GM12872 (cell line): ENCODE results near the gene SERINC5.

Experiments used
- TF ChIP-seq, protein P1 (sequence below): IDR thresholded peaks from 3 replicates; pipeline ENCODE4 v1.5.1; 2011; ENCODE audit warnings: low read depth, mild to moderate bottlenecking, low read length, moderate library complexity; ENCODE audit not compliant: insufficient read depth

Gene SERINC5

DNA sequence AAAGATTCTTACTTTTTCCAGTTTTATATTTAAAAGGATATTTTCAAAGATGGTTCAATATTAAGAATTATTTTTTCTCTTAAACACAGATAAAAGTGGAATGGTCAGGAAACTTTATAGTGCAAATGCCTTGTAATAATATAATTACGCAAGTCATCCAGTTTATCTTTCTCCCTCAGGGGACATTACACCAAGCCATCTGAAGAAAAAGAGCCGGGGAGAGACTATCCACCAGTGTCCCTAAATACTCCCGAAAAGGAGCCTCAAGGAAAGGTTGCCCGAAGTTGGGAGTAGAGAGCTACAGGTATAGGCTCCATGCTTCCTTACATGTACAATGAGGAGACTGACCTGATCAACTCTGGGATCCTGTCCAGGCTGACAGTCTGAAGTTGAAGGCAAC, 101.1 kb downstream of the SERINC5 start:
- TF ChIP-seq, protein P1, sequence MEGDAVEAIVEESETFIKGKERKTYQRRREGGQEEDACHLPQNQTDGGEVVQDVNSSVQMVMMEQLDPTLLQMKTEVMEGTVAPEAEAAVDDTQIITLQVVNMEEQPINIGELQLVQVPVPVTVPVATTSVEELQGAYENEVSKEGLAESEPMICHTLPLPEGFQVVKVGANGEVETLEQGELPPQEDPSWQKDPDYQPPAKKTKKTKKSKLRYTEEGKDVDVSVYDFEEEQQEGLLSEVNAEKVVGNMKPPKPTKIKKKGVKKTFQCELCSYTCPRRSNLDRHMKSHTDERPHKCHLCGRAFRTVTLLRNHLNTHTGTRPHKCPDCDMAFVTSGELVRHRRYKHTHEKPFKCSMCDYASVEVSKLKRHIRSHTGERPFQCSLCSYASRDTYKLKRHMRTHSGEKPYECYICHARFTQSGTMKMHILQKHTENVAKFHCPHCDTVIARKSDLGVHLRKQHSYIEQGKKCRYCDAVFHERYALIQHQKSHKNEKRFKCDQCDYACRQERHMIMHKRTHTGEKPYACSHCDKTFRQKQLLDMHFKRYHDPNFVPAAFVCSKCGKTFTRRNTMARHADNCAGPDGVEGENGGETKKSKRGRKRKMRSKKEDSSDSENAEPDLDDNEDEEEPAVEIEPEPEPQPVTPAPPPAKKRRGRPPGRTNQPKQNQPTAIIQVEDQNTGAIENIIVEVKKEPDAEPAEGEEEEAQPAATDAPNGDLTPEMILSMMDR, result no peak

DNA sequence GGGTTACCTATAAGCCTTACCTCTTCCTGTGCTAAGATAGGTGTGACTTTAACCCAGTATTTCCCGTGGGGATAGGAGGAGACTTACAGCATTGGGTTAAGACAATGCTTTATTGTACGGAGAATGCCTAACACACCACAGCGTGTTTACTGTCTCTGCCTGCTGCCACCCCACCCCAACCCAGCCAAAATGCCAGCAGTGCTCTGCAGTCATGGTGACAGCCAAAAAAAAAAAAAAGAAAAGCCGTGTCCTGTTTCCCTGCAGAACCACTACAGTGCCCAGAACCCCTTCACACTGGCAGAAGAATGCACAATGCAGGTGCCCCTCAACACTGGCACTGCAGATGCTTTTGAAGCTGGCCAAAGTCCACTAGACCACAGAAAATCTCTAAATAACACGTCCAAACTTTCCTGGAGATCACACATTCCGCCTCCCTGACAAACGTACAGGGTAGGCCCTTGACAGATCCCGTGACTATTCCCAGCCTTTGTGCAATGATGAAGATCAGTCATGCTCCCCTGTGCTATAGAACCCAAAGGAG, 102.2 kb downstream of the SERINC5 start:
- TF ChIP-seq, protein P1, result no peak

DNA sequence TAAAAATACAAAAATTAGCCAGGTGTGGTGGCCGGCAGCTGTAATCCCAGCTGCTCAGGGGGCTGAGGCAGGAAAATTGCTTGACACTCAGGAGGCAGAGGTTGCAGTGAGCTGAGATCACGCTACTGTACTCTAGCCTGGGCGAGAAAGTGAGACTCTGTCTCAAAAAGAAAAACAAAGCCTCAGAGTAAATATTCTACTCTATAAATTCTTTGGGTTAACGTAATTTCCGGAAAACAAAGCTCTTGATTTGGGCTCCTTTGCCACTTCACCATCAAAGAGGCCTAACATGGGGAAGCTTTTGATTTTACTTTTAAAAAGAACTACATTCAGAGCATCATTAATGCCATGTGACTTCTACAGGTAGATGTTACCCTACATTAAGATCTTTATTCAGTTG, 103.1 kb downstream of the SERINC5 start:
- TF ChIP-seq, protein P1, result no peak

DNA sequence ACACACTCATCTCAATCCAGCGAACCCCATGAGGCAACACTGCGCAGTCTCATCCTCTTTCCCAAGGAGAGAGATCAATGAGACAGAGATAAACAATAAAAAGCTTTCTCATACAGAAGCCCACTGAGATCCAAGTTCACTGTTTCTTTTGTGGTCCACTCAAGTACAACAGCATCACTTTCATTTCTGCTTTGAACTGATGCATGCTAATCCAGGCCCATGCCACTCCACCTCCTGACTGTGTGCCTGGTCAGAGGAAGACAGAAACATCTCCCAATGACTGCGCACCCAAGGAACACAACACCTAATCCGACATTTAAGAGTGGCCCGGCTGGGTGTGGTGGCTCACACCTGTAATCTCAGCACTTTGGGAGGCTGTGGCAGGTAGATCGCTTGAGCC, 104.0 kb downstream of the SERINC5 start:
- TF ChIP-seq, protein P1, result no peak

DNA sequence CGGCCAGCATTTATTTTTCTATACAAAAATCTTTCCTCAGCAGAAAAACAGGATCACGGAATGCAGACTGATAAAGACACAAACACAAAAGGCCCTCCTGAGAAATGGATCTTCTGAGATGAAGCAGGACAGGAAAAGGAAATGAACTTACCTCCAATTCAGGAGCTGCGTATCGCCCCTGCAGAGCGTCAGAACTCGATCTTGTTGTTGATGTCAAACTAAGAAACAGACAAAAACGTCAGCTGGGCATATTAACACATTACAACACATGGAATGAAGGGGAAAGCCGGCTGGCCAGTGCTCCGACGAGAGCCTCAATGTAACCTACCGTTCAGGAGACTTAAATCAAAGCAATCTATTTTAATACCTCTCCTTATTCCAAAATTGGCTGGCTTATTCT, 105.1 kb downstream of the SERINC5 start:
- TF ChIP-seq, protein P1, result no peak

DNA sequence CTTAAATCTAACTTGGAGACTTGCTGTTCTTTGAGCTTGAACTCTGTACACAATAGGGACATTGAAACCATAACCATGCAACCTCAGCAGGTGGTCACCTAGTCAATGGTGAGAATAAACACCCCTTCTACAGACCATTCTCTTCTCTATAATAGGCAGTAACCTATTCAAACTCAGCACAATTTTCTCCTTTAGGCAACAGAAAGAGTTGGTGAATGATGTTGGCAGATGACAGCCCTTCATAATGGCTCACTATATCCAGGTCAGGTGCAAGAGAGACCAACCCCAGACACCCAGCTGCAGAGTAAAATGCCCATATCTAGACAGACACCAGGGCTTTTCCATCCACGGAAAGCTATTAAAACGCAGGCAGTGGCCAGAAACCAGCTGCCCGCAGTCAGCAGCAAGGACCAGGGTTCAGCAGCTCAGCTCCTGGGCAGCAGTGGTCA, 106.7 kb downstream of the SERINC5 start:
- TF ChIP-seq, protein P1, result no peak

DNA sequence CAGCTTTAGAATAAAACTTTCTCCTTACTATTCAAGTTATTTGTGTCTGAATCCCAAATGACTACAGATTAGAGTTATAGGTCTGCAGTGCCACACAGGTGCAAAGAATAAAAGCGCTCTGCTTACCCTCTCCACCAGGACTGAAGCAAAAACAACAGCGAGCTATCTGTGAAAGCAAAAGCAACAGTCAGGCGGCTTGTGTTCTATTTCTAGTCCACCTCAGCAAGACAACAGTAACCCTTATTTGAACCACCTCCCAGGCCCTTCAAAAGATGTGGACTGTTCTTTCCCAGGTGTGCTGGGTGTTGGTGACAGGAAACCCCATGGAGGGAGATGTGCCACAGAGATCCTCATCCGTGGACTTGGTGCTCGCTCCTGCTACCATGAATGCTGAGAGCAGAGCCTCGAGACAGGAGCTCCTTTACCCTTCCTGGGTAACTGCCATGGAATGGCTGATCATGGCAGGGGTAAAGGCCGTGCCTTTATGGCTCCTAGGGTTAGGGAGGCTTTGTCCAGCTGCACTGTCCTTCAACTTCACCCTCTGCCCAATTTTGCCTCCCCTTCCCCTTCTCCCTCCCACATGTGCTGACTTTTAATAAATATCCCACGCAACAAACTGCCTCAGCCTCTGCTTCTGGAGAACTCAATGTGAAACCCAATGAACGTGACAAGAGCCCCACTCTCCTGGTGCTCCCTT, 108.6 kb downstream of the SERINC5 start:
- TF ChIP-seq, protein P1, result no peak
